Left colon (tissue), 2 donors: ENCODE data around the gene MFSD11. TPM values are rescaled to one million over a fixed set of nuclear protein-coding genes. Genes with fewer than 3 reads are reported as not detected.
A peak's percentile ranks its signal among the peaks of the same experiment; 100 is the strongest.

Source experiments
- ATAC-seq: fragments of 200-7000 bp; cut with Tn5 transposase; one replicate; pipeline ENCODE4 v1.9.1; 2020; ENCODE audit warnings: mild to moderate bottlenecking, moderate library complexity
- DNase-seq, 2 donors: peaks; one replicate each; pipeline ENCODE4 v3.0.0-alpha.2; 2020
- intact Hi-C, 2 donors: fragments of 100-400 bp; cut with DNase I in 1 of 2; cut with micrococcal nuclease in 1 of 2; formaldehyde crosslinking; loops; one replicate each; pipeline versions ENCODE4 v1.11.2 to v1.14.0; 2022; cut with DNase I, micrococcal nuclease
- microRNA-seq, 2 donors: library from miRNA; unstranded; fragments of <30 nt; microRNA quantifications; one replicate each; pipeline versions ENCODE4 v1.1.0 to v1.2.0, GENCODE V29; 2020
- total RNA-seq, 2 donors: library from RNA; stranded (reverse); fragmentation: NEBNext Ultra II Directional; extraction: Animal tissue kit (Norgen Biotek cat#: 25700); gene quantifications; one replicate each; pipeline ENCODE4 v1.2.1, GENCODE V29; 2021
- donor health status: DM: no; HTN: no; CAD: no.
- donor health status: DM: yes; HTN: yes; CAD: no.

The MFSD11 gene
- total RNA-seq, 2 donors from 2014 or later: 39.1 to 43.0 TPM

DNA sequence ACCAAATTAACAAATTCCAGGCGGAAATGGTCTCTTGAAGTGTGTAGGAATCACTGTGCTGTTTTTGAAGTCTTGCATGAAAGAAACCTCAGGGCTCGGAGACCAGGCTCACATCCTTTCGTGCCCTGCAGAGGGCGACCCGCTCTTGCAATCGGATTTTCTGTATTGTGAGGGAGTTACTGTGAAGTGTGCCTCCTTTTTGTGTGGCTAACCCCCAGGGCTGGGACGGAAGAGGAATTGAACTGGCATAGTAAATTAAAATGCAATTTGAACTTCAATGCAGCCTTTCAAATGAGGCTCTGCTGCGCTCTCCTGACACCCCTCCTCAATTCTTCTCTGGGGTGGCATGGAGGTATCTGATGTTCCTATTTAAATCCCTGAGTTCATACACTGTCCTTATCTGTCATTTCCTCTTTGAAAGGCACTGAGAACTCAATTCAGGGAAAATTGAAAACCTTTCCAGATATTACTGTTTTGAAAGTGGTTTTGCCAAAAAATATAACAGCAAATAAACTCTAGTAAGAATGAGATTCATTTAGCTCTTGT, 78.7 kb downstream of the MFSD11 start:
- no peak for ATAC-seq
- peak in 1 of 2 donors; percentile 21 for DNase-seq
- intact Hi-C loops: no loop called here

DNA sequence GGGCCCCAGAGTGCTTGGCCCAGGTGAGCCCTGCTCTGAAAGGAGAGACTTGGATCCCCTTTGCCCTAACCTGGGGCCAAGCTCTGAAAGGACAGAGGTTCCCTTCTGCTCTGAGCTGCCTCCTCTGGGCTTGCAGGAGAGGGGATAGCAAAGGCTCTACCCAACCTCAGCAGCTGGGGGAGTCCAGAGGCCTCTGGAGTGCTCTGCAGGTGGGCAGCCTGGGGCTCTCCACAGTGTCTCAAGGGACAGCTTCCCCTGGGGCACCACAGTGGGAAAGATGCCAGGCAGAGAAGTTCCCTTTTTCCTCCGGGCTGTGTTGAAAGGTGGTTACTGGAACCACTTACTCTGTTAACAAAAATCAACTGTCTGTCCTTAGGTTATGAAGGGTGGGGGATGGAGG, 82.1 kb downstream of the MFSD11 start:
- DNase-seq: no peak
- intact Hi-C loops: no loop called here
- no peak for ATAC-seq

- intact Hi-C loops: no loop called here
- ATAC-seq: no peak
- DNase-seq: no peak
These were observed 82.6 kb downstream of the MFSD11 start for GRCh38 chr17:76820561-76820960.

- no peak for DNase-seq
- intact Hi-C loops: no loop called here
- no peak for ATAC-seq
These were observed 84.4 kb downstream of the MFSD11 start for GRCh38 chr17:76822184-76822778.

GRCh38 chr17:76824093-76824492, 86.2 kb downstream of the MFSD11 start:
- no peak for DNase-seq
- ATAC-seq: no peak
- intact Hi-C loops: no loop called here

GRCh38 chr17:76826330-76827068, 88.6 kb downstream of the MFSD11 start:
- ATAC-seq (no peak), DNase-seq (no peak)
- intact Hi-C loops: no loop called here

DNA sequence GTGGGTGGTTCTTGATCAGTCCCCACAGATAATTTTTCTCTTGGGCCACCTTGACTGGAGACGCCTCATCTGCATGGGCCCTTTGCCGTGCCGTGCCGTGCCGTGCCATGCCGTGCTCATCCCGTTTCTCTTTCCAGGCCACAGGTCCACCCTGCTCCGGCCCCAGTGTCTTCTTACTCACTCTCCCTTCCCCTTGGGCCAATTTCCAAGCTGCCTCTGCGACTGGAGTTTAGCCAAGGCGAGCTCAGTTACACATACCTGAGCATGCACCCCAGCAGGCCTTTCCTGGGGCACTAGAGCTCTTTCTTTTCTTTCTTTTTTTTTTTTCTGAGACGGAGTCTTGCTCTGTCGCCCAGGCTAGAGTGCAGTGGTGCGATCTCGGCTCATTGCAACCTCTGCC, 89.8 kb downstream of the MFSD11 start:
- intact Hi-C loops: no loop called here
- ATAC-seq: no peak
- no peak for DNase-seq

Small RNA genes within 50 kb of the gene (microRNA-seq; reads per million reads assigned to microRNA genes)
- 0 to 1.4 reads per million in 2 donors for gene MIR636

Other genes with a start within 250 kb of the MFSD11 start
- gene RHBDF2, start 236.7 kb upstream of the MFSD11 start, total RNA-seq: 10 to 100 TPM; 11.6 to 12.8 TPM
- 10 to 100 TPM in 1 of 2 donors, 1 to 10 TPM in 1; 9.0 to 12.2 TPM for gene CYGB, start 200.4 kb upstream of the MFSD11 start, total RNA-seq
- gene PRCD, start 198.1 kb upstream of the MFSD11 start, total RNA-seq: 1 to 10 TPM in 1 of 2 donors, under 1 TPM in 1; 0.92 to 2.3 TPM
- gene ST6GALNAC2, start 152.3 kb upstream of the MFSD11 start, total RNA-seq: 1 to 10 TPM; 3.9 to 4.5 TPM
- gene ST6GALNAC1, start 94.4 kb upstream of the MFSD11 start, total RNA-seq: 100 to 1,000 TPM; 322 to 434 TPM
- gene MXRA7, start 27.2 kb upstream of the MFSD11 start, total RNA-seq: 10 to 100 TPM; 12.0 to 37.2 TPM
- 10 to 100 TPM; 27.2 to 31.3 TPM for gene JMJD6, start 11.5 kb upstream of the MFSD11 start, total RNA-seq
- gene METTL23, start 11.3 kb upstream of the MFSD11 start, total RNA-seq: 10 to 100 TPM; 23.4 to 25.0 TPM
- gene SRSF2, start 788 bp upstream of the MFSD11 start, total RNA-seq: 100 to 1,000 TPM; 138 to 156 TPM
- gene MGAT5B, start 130.3 kb downstream of the MFSD11 start, total RNA-seq: under 1 TPM; 0.36 to 0.46 TPM